Cardiac septum (tissue), 1 donor: ENCODE results near the gene NDUFAF3. TPM values are rescaled to one million over a fixed set of nuclear protein-coding genes. Genes with fewer than 3 reads are reported as not detected.
"Not testable (repeated sequence)": the region's sequence is repeated elsewhere in the genome, so short reads cannot be mapped to it uniquely, and the experiment has no call there.

Experiments
- DNase-seq: peaks from one replicate; pipeline ENCODE4 v3.0.0-alpha.2; 2020; ENCODE audit warnings: low spot score
- intact Hi-C: fragments of 100-400 bp; cut with DNase I; formaldehyde crosslinking; loops from one replicate; pipeline ENCODE4 v1.14.0; 2022
- total RNA-seq: library from RNA; stranded (reverse); fragmentation: NEBNext Ultra II Directional; extraction: Animal tissue kit (Norgen Biotek cat#: 25700); gene quantifications from one replicate; pipeline ENCODE4 v1.2.1, GENCODE V29; 2021
- donor health status: DM: no; HTN: no; CAD: no.

The NDUFAF3 gene
- total RNA-seq, 1 donor from 2014 or later: 140 TPM

DNA sequence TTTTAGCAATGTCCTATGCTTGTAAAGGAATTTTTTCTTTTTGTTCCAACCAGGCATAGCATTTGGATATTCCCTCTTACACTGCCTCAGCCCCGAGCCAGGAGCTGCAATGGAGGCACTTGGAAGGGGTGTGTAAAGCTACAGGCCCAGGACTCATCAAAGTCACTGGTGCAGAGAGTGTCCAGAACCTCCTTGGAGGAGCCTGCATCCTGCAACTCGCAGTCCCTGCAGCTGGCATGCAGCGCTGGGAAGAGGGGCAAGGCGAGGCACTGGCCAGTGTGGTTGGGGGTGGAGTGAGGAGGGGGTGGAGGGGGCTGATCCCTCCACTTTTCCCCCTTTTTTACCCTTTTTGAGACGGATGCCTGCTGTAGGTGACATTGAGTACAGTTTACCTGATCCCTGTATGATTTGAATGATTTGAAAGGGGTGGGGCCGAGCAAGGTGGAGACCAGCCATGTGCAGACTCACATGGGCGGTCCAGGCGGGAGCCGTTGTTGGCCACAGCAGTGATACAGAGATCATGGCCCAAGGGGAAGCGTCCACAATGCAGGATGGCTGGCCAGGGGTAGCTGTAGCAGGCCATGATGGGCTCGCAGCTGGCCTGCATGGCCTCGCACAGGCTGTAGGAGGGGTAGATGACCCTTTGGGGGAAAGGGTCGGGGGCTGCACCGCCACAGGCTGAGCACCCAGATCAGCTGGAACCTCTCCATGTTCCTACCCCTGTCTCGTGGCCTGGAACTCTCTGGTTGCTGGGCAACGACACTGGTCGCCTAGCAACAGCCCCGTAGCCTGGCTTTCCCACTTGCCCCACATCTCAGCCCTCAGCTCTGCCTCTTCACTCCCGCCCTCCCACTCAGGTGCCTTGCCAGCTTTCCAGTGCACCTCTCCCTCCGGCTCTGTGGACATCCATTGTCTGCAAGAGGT is 23.9 kb upstream of the NDUFAF3 start:
- no peak for DNase-seq
- intact Hi-C loops: no loop called here

GRCh38 chr3:48999085-48999858 is 22.6 kb upstream of the NDUFAF3 start:
- DNase-seq: no peak
- intact Hi-C loops: no loop called here

GRCh38 chr3:49001155-49001554 is 20.8 kb upstream of the NDUFAF3 start:
- intact Hi-C loops: no loop called here
- DNase-seq: no peak

DNA sequence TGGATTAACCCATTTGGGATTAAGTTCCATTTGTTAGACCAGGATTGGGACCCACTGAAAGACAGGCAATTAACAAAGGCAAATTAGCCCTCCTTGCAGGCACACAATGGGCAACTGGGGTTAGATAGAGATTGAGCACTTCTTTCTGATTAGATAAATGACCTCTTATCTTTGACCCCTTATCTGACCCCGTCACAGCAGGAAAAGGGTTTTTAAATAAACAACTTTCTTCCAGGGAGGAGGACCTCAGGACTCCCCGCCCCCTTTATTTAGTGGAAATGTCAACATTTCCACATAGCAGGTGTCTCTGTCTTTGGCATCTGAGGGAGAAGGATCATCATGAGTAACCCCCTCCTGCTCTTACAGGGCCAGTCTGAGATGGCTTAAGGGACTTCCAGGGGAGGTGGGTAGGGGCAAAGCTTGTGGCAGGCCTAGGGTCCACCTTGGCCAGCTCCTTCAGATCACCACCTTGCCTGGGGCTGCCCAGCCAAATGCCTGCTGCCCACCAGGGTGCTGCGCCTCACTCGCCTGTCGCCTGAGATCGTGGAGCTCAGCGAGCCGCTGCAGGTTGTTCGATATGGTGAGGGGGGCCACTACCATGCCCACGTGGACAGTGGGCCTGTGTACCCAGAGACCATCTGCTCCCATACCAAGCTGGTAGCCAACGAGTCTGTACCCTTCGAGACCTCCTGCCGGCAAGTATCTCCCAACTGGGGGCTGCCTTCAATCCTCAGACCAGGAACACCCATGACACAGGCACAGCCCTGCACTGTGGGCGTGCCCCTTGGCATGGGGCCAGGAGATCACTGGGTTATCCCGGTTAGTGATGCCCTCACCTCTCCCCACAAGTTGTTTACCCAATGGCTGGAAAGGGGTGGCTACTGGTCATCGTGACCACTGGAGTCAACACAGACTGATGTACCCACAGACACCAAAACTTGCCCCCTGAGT is 17.3 kb upstream of the NDUFAF3 start:
- intact Hi-C loops: loop anchor here (5.0 kb wide), 1 partner anchor 87 kb away; the partner anchor contains the start of gene ARIH2
- no peak for DNase-seq

DNA sequence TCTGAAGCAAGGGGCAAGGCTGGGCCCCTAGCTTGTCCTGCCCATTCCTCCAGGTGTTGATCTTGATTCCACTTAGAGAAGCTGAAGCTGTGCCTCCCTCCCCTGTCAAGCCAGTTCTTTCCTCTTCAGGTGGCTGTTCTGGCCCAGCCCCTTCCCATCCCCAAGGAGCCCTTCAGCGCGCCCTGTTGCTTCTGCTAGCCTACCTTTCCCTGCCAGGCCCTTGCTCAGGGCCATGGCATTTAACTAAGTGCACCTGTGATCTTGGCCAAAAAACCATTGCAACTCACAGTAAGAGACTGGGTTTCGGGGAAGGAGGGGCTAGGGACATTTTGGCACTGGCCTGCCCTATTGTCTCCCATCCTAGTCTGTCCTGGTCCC is 16.6 kb upstream of the NDUFAF3 start:
- no peak for DNase-seq
- intact Hi-C loops: loop anchor here (5.0 kb wide), 1 partner anchor 88 kb away; the partner anchor contains the start of gene ARIH2

GRCh38 chr3:49005998-49006397 is 15.9 kb upstream of the NDUFAF3 start:
- intact Hi-C loops: loop anchor here (2.0 to 5.0 kb wide), 2 partner anchors 17 to 89 kb away; partner anchors contain the start of gene ARIH2
- DNase-seq: no peak

DNA sequence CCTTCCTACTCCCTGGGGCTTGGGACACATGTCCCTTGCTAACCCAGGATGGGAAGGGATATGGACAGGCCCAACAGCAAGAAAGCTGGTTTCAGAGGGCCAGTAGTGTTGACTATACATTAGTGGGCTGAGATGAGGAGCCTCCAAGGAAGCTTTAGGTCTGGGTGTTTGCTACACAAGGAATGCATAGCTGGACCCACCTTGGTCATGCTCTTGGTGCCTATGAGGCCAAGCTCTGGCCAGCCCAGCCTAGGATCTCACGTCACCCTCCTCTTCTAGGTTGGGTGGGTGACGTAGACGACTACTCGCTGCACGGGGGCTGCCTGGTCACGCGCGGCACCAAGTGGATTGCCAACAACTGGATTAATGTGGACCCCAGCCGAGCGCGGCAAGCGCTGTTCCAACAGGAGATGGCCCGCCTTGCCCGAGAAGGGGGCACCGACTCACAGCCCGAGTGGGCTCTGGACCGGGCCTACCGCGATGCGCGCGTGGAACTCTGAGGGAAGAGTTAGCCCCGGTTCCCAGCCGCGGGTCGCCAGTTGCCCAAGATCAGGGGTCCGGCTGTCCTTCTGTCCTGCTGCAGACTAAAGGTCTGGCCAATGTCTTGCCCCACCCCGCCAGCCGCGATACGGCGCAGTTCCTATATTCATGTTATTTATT is 15.4 kb upstream of the NDUFAF3 start:
- no peak for DNase-seq

DNA sequence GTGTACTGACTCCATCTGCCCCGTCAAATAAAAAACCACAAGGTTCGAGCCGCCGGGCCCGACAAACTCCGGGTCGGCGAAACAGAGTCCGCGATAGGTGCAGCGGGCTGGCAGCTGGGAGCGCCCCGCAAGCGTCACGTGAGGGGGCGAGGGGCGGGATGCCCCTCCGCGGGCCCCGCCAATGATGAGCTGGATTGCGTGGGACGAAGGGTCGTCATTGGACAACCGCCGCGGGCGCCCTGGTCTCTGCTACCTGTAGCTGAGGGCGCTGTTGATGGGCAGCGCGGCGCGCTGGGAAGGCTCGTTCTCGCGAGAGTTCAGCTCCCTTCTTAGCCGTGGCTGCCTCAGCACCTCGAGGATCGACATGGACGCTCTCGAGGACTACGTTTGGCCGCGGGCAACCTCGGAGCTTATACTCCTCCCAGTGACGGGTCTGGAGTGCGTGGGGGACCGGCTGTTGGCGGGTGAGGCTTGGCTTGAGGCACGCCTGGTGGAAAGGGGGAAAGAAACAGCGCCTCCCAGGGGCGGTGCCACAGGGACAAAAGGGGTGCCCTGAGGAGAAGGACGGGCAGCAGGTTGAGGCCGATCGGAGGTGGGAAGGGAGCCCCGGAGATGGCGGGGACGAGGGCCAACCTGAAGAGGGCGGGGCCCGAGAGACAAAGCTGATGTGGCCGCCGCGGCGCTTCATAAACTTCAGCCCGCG is 14.7 kb upstream of the NDUFAF3 start, which contains the start of gene WDR6:
TSS of gene WDR6 (plus strand) at position 324 of the 703 bp plus-strand sequence. CDS start at position 365, 41 bp downstream.
- peak; percentile 98 for DNase-seq
- intact Hi-C loops: loop anchor here (2.0 to 5.0 kb wide), 2 partner anchors 18 to 90 kb away; partner anchors contain the start of gene ARIH2

More for the DNA sequence above, 15.4 kb upstream of the NDUFAF3 start:
- intact Hi-C loops: loop anchor here (2.0 to 5.0 kb wide), 2 partner anchors 18 to 89 kb away; partner anchors contain the start of gene ARIH2

DNA sequence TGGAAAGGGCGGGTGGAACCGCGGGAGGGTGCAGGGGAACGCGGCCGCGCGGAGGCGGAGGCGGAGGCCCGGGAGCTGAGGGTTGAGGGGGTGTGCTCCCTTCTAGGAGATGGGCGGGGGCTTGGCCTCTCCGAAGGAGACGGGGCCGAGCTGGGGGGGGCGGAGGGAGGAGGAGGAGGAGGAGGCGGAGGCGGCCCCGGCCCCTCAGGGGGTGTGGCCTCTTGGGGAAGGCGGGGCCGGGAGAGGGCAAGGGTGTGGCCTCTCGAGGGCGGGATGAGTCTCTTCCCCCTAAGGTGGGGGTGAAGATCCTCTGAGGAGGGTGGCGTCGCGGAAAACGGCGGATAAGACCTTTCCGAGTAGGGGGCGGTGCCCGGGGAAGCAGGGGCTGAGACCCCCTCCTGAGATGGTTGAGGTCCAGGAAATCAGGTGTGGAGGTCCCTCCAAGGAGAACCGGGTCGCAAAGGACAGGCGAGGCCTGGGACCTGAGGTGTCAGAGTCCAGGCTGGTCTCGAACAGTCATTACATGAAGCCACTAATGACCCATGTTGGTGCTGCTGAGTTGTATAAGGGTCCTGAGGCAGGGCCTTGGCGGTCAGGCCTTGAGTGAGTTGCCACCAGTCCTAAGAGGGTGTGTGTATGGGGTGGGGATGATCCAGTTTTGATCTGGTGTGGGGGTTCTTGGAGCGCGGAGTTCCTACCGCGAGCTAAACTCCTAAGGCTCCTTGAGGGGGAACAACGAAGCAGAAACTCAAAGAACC is 14.0 kb upstream of the NDUFAF3 start:
- DNase-seq: peak; percentile 94
- intact Hi-C loops: loop anchor here (2.0 to 5.0 kb wide), 2 partner anchors 19 to 91 kb away; partner anchors contain the start of gene ARIH2

DNA sequence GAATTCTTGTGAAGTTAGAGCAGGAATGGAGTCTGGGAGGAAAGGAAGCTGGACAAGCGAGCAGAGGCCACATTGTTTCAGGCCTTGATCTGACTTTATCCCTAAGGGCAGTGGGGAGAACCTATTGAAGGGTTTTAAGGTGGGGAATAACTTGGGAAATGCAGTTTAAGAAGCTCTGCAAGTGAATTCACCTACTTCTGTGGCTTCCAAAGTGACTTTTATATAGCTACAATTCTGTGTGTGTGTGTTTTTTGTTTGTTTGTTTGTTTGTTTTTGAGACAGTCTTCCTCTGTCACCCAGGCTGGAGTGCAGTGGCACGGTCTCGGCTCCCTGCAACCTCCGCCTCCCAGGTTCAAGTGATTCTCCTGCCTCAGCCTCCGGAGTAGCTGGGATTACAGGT is 13.3 kb upstream of the NDUFAF3 start:
- not testable (repeated sequence) for DNase-seq
- intact Hi-C loops: loop anchor here (5.0 kb wide), 1 partner anchor 91 kb away; the partner anchor contains the start of gene ARIH2

GRCh38 chr3:49009396-49009795 is 12.5 kb upstream of the NDUFAF3 start:
- DNase-seq: no peak
- intact Hi-C loops: loop anchor here (5.0 kb wide), 1 partner anchor 92 kb away; the partner anchor contains the start of gene ARIH2

- DNase-seq: no peak
- intact Hi-C loops: no loop called here
These were observed 9.4 kb upstream of the NDUFAF3 start for GRCh38 chr3:49012441-49013017.

DNA sequence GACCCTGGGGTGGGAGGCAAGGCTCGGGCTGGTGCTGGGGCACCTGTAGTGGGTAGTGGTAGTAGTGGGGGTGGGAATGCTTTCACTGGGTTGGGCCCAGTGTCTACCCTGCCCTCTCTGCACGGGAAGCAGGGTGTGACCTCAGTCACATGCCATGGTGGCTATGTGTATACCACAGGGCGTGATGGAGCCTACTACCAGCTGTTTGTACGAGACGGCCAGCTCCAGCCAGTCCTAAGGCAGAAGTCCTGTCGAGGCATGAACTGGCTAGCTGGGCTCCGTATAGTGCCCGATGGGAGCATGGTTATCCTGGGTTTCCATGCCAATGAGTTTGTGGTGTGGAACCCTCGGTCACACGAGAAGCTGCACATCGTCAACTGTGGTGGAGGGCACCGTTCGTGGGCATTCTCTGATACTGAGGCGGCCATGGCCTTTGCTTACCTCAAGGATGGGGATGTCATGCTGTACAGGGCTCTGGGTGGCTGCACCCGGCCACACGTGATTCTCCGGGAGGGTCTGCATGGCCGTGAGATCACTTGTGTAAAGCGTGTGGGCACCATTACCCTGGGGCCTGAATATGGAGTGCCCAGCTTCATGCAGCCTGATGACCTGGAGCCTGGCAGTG is 8.7 kb upstream of the NDUFAF3 start:
- DNase-seq: no peak

GRCh38 chr3:49013738-49014660 is 7.9 kb upstream of the NDUFAF3 start:
- intact Hi-C loops: no loop called here
- DNase-seq: no peak

More for the DNA sequence above, 8.7 kb upstream of the NDUFAF3 start:
- intact Hi-C loops: no loop called here

DNA sequence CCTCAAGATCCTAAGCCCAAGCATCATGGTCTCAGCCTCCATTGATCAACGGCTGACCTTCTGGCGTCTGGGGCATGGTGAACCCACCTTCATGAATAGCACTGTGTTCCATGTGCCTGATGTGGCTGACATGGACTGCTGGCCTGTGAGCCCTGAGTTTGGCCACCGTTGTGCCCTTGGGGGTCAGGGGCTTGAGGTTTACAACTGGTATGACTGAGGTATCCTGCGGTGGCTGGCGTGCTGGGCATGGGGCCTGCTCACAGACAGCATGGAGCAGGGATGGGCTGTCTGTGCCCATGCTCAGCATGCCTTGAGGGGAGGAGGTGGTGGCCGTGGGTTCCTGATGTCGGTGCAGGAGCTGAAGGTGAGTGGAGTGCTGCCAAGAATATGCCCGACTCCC is 6.8 kb upstream of the NDUFAF3 start:
- no peak for DNase-seq
- intact Hi-C loops: loop anchor here (5.0 kb wide), 1 partner anchor 117 kb away; the partner anchor contains the start of gene LAMB2
